Inferior parietal cortex (tissue), 1 donor: ENCODE measurements around the gene OBP2B.
"Not testable (repeated sequence)": the region's sequence is repeated elsewhere in the genome, so short reads cannot be mapped to it uniquely, and the experiment has no call there.

ENCODE experiments used
- DNase-seq: peaks from one replicate; pipeline ENCODE4 v3.0.0-alpha.2; 2016; ENCODE audit errors: extremely low spot score

Gene OBP2B, protein sequence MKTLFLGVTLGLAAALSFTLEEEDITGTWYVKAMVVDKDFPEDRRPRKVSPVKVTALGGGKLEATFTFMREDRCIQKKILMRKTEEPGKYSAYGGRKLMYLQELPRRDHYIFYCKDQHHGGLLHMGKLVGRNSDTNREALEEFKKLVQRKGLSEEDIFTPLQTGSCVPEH

GRCh38 chr9:133208880-133209300 lies at the start of gene OBP2B:
TSS of gene OBP2B (minus strand) at chr9:133209250. CDS start at chr9:133209199, 51 bp downstream.
- not testable (repeated sequence) for DNase-seq

DNA sequence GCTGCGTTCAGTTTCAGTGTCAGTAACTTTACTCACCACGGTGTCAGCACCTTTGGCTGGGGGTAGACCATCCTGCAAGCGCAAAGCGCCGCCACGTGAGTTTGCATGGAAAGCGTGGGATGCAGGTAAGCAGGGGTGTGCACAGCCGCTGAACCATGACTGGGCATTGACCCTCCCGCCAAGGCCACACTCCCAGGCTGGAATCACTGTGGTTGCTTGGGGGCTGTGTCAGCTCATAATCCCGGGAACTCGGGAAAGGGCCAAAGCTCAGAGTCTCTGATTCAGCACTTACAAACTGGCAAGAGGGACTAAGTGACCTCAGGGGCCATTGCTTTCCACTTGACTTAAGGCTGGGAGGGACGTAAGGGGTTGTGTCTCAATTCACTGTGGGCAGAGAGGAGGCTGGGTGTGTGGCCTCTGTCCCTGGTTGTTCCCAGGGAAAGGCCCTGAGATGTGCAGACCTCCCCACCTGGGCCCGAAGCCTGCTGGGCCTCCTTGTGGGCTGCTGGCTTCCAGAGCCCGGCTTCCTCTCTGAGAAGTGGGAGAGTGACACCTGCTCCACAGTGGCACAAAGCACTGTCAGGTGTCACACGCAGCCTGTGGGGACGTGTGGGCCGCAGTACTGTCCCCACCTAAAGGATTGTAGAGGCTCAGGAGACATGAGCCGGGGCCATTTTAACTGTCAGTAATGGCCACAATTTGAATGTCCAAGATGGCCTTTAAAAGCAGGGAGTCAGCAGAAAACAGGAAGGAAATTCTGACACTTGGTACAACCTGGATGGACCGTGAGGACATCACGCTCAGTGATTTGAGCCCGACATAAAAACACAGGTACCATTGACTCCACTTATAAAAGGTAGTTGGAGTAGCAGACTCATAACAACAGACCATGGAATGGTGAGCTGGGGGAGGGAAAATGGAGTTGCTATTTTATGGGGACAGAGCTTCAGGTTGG lies 49.3 kb upstream of the OBP2B start:
- DNase-seq: no peak

DNA sequence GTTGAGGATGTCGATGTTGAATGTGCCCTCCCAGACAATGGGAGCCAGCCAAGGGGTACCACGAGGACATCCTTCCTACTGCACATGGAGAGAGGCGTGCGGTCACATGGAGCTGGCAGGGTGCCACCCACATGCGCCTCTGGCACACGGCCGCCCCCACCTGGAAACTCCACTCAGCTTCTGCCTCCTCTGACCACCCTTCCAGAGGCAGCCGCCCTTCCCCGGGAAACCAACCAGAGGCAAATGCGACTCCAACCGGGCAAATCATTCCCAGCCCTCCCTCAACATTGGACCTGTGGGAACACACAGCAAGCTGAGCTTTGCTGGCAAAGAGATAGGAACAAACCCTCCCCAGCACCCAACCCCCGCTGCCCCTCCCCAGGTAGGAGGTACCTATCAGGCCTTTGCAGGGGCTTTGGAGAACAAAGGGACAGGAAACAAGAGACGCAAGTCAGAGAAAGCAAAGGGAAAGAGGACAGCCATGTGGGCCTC lies 48.5 kb upstream of the OBP2B start:
- no peak for DNase-seq

GRCh38 chr9:133256686-133257091 lies 47.6 kb upstream of the OBP2B start:
- no peak for DNase-seq

DNA sequence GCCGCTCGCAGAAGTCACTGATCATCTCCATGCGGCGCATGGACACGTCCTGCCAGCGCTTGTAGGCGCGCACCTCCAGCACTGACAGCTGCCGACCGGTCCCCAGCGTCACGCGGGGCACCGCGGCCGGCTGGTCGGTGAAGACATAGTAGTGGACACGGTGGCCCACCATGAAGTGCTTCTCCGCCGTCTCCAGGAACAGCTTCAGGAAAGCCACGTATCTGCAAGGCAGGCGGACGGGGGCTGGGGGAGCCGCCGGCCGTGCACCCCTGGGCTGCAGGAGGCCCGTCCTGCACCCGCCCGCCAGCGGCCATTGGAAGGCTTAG lies 47.0 kb upstream of the OBP2B start:
- DNase-seq: no peak

DNA sequence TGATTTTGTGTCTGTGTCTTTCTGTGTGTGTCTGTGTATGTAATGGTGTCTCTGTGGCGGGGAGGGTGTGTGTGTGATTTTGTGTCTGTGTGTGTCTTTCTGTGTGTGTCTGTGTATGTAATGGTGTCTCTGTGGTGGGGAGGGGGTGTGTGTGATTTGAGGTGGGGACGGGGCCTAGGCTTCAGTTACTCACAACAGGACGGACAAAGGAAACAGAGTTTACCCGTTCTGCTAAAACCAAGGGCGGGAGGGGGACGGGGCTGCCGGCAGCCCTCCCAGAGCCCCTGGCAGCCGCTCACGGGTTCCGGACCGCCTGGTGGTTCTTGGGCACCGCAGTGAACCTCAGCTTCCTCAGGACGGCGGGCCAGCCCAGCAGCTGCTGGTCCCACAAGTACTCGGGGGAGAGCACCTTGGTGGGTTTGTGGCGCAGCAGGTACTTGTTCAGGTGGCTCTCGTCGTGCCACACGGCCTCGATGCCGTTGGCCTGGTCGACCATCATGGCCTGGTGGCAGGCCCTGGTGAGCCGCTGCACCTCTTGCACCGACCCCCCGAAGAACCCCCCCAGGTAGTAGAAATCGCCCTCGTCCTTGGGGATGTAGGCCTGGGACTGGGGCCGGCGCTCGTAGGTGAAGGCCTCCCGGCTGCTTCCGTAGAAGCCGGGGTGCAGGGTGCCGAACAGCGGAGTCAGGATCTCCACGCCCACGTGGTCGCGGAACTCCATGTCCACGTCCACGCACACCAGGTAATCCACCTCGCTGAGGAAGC lies 46.5 kb upstream of the OBP2B start:
- no peak for DNase-seq

GRCh38 chr9:133254471-133254870 lies 45.4 kb upstream of the OBP2B start:
- DNase-seq: no peak

DNA sequence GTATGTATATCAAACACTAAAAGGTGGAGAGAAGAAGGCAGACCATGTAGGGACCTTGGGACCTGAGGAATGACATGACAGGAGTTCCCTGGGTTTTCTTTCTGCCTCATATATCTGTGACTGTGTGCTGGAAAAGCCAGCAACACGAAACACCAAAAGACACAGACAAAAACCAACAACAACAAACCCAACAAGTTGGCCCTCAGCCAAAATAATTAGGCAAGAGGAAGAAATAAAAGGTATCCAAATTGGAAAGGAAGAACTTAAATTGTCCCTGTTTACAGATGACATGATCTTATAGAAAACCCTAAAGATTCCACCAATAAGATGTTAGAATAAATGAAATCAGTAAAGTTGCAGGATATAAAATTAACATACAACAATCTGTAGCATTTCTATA lies 44.2 kb upstream of the OBP2B start:
- DNase-seq: no peak

DNA sequence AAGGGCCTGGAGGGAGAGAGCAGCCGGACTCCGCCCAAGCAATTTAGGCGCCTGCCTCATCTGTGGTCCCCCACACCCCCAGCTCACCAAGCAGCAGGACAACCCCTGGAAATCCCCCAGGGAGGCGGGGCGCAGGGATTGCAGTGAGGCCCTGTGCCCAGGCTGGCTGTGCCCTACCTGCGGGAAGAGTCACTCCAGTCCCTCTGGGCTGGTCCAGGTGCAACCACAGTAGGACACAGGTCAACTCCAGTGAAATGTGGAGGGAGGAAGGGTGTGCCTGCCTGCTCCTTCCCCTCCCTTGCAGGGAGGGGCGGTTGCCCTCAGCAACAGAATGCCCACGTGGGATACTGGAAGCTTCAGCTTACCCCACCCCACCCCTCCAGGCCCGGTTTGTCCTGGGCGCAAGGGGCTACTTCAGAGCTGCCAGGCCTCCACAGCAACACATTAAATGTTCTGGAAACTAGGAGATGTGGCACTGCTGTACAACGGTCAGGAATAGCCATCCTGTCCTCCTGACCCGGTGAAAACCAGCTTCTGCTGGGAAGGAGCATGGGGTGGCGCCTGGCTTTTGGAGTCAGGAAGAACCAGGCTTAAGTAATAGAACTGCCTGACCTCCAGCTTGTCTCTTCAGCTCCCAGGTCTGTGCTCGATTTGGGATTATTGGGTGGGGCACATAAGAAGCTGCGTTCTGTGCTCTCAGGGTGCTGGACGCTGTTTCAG lies 43.4 kb upstream of the OBP2B start:
- no peak for DNase-seq

GRCh38 chr9:133251773-133252172 lies 42.7 kb upstream of the OBP2B start:
- DNase-seq: no peak

DNA sequence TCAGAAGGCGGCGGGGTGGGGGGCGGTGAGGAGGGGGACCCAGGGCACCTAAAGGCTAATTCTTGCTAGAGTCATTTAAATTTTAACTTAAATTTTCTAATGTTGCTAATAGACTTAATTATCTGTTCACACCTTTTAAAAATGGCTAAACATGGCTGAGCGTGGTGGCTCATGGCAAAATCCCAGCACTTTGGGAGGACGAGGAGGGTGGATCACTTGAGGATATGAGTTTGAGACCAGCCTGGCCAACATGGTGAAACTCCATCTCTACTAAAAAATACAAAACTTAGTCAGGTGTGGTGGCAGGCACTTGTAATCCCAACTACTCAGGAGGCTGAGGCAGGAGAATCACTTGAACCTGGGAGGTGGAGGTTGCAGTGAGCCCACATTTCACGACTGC lies 42.2 kb upstream of the OBP2B start:
- not testable (repeated sequence) for DNase-seq

DNA sequence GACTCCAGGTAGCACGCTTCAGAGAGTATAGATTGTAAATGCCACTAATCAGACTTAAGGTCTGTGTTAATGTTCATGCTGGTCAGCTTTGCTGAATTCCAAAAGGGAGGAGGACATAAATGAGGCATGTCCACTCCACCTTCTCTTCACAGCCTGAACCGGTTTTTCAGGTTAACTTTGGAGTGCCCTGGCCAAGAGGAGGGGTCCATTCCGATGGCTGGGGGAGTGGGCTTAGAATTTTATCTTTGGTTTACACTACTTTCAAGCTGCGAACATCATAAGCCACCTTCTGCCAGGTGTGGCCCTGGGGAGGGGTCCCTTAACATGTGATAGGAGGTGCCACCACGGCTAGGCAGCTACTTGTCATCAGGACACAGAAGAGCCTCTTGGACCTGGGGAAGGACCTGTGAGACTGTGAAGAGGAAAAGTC lies 41.7 kb upstream of the OBP2B start:
- DNase-seq: no peak

GRCh38 chr9:133249337-133249736 lies 40.3 kb upstream of the OBP2B start:
- DNase-seq: no peak

GRCh38 chr9:133248726-133249295 lies 39.8 kb upstream of the OBP2B start:
- DNase-seq: no peak

- no peak for DNase-seq
Observed at GRCh38 chr9:133247632-133248031, 38.6 kb upstream of the OBP2B start.

- DNase-seq: no peak
Observed at GRCh38 chr9:133246991-133247390, 37.9 kb upstream of the OBP2B start.

- no peak for DNase-seq
Observed at GRCh38 chr9:133246562-133246961, 37.5 kb upstream of the OBP2B start.

DNA sequence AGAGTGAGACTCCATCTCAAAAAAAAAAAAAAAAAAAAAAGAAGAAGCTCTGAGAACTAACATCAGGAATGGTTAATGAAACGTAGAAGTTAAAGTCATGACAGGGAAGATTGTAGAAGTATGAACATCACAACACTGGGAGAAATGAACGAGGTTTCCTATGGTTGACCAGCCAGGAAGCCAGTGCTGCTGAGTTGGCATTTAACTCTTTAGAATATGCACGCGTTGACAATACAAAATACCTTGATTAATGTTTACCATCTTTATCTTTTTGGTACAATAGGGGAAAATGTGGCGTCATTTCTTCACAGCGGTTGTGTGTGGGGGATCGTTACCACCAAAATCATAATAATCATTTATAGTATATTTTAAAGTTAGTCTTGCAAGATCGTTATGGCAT lies 33.9 kb upstream of the OBP2B start:
- DNase-seq: no peak

- DNase-seq: no peak
Observed at GRCh38 chr9:133242241-133242640, 33.2 kb upstream of the OBP2B start.

GRCh38 chr9:133239533-133240090 lies 30.6 kb upstream of the OBP2B start:
- no peak for DNase-seq
